Esophagus muscularis mucosa (tissue), 2 donors: ENCODE data around the gene PLXNC1.

Experiments used
- POLR2A ChIP-seq: fragments of 450-650 bp; IDR thresholded peaks from one replicate; pipeline ENCODE4 v1.6.1; 2017; ENCODE audit warnings: antibody characterized with exemption, moderate library complexity, mild to moderate bottlenecking, low read depth
- POLR2AphosphoS5 ChIP-seq, 2 donors: sonication (generic); formaldehyde crosslinking; IDR thresholded peaks; one replicate each; pipeline ENCODE4 v1.6.1; 2017; ENCODE audit warnings: antibody characterized with exemption in 2 of 2

- TF ChIP-seq POLR2A (no peak), POLR2AphosphoS5 (IDR thresholded peaks at IDR 0.05) (no peak)
These were observed 69.9 kb downstream of the PLXNC1 start for GRCh38 chr12:94218233-94218632.
